ENCODE results near the gene GIMAP5.
"Not testable (repeated sequence)": the region's sequence is repeated elsewhere in the genome, so short reads cannot be mapped to it uniquely, and the experiment has no call there.

Gene GIMAP5

GRCh38 chr7:150745086-150745485 lies 7.9 kb downstream of the GIMAP5 start:
- peaks cover 5% of the 10 kb centered on the region in 2 donors for H3K9me3 Mint-ChIP-seq
- peak in 1 of 2 donors; percentile 16 for DNase-seq
- no peaks in the 10 kb centered on the region for H3K27me3 Mint-ChIP-seq
- H3K27ac Mint-ChIP-seq = peak overlapping the region in 1 of 2 donors; percentile 83
- peaks cover 99% of the 10 kb centered on the region for H3K4me1 Mint-ChIP-seq
- no peak for ATAC-seq
- peak overlapping the region; percentile 94 to 98 for H3K4me3 Mint-ChIP-seq

DNA sequence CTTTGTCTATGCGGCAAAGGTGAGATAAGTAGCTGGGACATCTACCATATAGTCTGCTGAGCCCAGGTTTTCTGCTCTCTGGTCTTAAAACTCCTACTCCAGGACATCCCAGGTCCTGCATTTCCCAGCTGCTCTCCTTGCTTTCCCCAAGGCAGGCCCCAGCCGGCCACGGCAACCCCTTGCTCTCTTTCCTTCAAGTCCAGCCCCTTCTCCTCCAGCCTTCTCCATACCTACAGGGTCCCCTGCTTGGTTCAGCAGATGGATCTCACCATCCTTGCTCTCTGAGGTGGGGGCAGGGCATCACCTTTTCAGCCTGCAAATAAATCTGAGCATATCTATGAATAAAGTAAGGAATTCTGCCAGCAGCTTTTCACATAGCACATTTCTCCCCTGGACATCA lies 8.7 kb downstream of the GIMAP5 start:
- no peak overlapping the region for H3K27ac Mint-ChIP-seq
- DNase-seq = no peak
- H3K27me3 Mint-ChIP-seq = no peaks in the 10 kb centered on the region
- peak overlapping the region; percentile 23 to 98 for H3K4me3 Mint-ChIP-seq
- H3K4me1 Mint-ChIP-seq = peaks cover 99% of the 10 kb centered on the region
- H3K9me3 Mint-ChIP-seq = no peaks in the 10 kb centered on the region
- no peak for ATAC-seq

GRCh38 chr7:150746921-150747320 lies 9.7 kb downstream of the GIMAP5 start:
- no peak for ATAC-seq
- Mint-ChIP-seq H3K9me3 (no peaks in the 10 kb centered on the region), H3K4me1 (peaks cover 92% of the 10 kb centered on the region), H3K27ac (peak overlapping the region in 1 of 2 donors; percentile 83), H3K27me3 (no peaks in the 10 kb centered on the region), H3K4me3 (peak overlapping the region; percentile 25 to 52)
- peak in 1 of 2 donors; percentile 11 for DNase-seq

GRCh38 chr7:150748376-150748775 lies 11.2 kb downstream of the GIMAP5 start:
- H3K4me3 Mint-ChIP-seq = peak overlapping the region; percentile 10 to 32
- H3K9me3 Mint-ChIP-seq = no peaks in the 10 kb centered on the region
- peak overlapping the region in 1 of 2 donors; percentile 28 for H3K27ac Mint-ChIP-seq
- DNase-seq (no peak), ATAC-seq (peak; percentile 53)
- no peaks in the 10 kb centered on the region for H3K27me3 Mint-ChIP-seq
- H3K4me1 Mint-ChIP-seq = peaks cover 92% of the 10 kb centered on the region

DNA sequence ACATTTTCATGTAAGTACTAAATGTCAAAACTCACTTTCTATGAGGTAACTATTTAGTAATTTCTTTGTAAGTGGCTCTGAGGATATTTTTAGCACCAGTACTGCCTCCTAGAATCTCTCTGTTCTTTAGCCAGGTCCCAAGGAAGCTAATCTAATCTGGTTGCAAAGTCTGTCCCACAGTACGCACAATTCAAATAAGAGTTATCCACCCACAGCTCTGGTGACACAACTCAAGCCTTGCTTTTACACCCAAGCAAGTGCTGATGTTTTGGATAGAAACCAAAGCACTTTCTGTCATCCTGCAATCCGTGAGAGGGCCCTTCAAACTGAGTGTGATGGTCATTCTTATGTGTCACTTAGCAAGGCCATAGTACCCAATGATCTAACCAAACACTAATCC lies 14.5 kb downstream of the GIMAP5 start:
- Mint-ChIP-seq H3K4me1 (peaks cover 86% of the 10 kb centered on the region), H3K27ac (peak overlapping the region in 1 of 2 donors; percentile 27), H3K4me3 (peak overlapping the region in 1 of 2 donors; percentile 20), H3K27me3 (no peaks in the 10 kb centered on the region), H3K9me3 (no peaks in the 10 kb centered on the region)
- peak in 1 of 2 donors; percentile 29 for DNase-seq
- no peak for ATAC-seq

- no peaks in the 10 kb centered on the region for H3K9me3 Mint-ChIP-seq
- peaks cover 78% of the 10 kb centered on the region for H3K4me1 Mint-ChIP-seq
- ATAC-seq (no peak), DNase-seq (no peak)
- peak overlapping the region; percentile 86 to 97 for H3K27ac Mint-ChIP-seq
- peak overlapping the region; percentile 43 to 55 for H3K4me3 Mint-ChIP-seq
- no peaks in the 10 kb centered on the region for H3K27me3 Mint-ChIP-seq
These were observed 16.0 kb downstream of the GIMAP5 start for GRCh38 chr7:150753239-150753638.

- peak overlapping the region; percentile 86 to 97 for H3K27ac Mint-ChIP-seq
- DNase-seq = peak in 1 of 2 donors; percentile 61
- ATAC-seq = peak; percentile 81
- no peaks in the 10 kb centered on the region for H3K9me3 Mint-ChIP-seq
- H3K27me3 Mint-ChIP-seq = no peaks in the 10 kb centered on the region
- H3K4me3 Mint-ChIP-seq = peak overlapping the region in 1 of 2 donors; percentile 72
- peaks cover 70% of the 10 kb centered on the region for H3K4me1 Mint-ChIP-seq
These were observed 16.8 kb downstream of the GIMAP5 start for GRCh38 chr7:150753826-150754603.

DNA sequence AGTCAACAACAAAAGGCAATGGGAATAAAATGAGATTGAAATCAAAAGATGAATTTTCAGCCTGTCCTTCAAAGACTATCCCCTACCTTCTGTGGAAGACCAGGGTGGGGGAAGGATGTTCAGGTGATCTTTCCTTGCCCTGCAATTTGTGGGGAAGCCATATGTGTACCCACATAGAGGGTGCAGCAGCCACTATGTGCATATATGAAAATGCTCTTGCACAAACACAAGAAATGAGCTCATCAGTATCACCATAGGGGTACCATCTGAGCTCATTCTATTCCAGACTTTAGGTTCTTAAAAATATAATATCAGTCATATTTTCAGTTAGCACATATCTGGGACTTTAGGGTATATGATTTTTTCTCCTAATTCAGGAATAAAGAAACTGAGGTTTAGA lies 17.7 kb downstream of the GIMAP5 start:
- H3K27me3 Mint-ChIP-seq = no peaks in the 10 kb centered on the region
- DNase-seq (peak in 1 of 2 donors; percentile 46), ATAC-seq (peak; percentile 66)
- peaks cover 61% of the 10 kb centered on the region for H3K4me1 Mint-ChIP-seq
- H3K9me3 Mint-ChIP-seq = no peaks in the 10 kb centered on the region
- H3K27ac Mint-ChIP-seq = peak overlapping the region; percentile 96 to 98
- H3K4me3 Mint-ChIP-seq = peak overlapping the region; percentile 80

DNA sequence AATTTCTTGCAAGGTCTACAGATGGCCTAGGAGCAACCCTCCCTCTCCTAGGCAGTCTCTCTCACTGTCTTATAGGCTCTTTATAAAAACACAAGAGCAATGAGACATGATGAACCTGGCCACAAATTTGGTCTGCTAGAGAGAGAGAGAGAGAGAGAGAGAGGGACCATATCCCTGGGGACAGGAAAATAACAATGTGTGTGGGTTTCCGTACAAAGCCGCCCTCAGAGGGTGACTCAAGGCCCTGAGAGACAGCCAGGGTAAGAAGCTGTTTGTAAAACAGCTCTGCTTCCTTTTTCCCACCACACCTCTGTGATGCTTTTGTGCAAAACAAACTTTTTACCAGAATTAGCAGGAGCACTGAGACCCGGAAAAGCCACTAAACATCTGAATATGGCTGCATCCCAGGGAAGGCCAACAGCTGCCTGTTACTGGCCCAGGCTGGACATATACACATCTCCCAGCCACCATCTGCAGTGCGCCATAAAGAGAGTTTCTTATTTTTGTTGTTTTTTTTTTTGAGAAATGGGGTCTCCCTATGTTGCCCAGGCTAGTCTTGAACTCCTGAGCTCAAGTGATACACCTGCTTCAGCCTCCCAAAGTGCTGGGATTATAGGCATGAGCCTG lies 18.4 kb downstream of the GIMAP5 start:
- H3K27ac Mint-ChIP-seq = peak overlapping the region; percentile 96 to 98
- no peaks in the 10 kb centered on the region for H3K9me3 Mint-ChIP-seq
- ATAC-seq = peak; percentile 86
- H3K4me3 Mint-ChIP-seq = peak overlapping the region; percentile 80
- H3K27me3 Mint-ChIP-seq = no peaks in the 10 kb centered on the region
- peak; percentile 66 to 82 for DNase-seq
- H3K4me1 Mint-ChIP-seq = peaks cover 54% of the 10 kb centered on the region

- ATAC-seq = peak; percentile 0
- Mint-ChIP-seq H3K27ac (peak overlapping the region; percentile 96 to 98), H3K9me3 (no peaks in the 10 kb centered on the region), H3K27me3 (no peaks in the 10 kb centered on the region), H3K4me3 (peak overlapping the region; percentile 80), H3K4me1 (peaks cover 51% of the 10 kb centered on the region)
- peak in 1 of 2 donors; percentile 19 for DNase-seq
These were observed 18.9 kb downstream of the GIMAP5 start for GRCh38 chr7:150756166-150756565.

DNA sequence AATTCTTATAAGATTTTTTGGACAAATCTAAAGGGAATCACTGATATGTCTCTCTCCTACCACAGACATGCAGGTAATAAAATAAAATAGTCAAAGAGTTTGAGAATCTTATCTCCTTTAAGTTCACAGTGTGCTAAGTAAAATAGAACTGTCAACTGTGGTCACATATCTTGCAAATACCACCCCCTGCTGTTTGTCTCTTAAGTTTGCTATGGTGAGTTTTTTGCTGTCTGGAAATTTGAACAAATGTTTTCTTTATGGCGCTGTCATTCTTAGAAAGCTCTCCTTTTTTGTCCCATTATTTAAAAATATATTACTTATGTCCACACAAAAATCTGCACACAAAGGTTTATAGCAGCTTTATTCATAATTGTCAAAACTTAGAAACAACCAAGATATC lies 19.6 kb downstream of the GIMAP5 start:
- Mint-ChIP-seq H3K9me3 (peaks cover 0 to 4% of the 10 kb centered on the region in 2 donors), H3K4me3 (peak overlapping the region; percentile 80), H3K27me3 (no peaks in the 10 kb centered on the region), H3K4me1 (peaks cover 49% of the 10 kb centered on the region), H3K27ac (peak overlapping the region; percentile 96 to 98)
- DNase-seq = no peak
- no peak for ATAC-seq

DNA sequence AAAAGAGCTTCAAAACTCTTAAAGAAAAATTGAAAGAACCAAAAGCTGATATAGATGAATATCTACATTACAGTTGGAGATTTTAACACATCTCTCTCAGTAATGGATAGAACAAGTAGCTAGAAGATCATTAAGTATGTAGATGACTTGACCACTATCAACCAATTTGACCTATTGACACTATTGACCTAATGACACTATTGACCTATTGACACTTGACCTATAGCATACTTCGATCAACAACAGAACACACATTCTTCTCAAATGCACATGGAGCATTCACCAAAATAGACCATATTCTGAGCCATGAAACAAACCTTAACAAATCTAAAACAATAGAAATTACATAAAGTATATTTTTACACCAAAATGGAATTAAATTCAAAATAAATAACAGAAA lies 22.3 kb downstream of the GIMAP5 start:
- Mint-ChIP-seq H3K27me3 (no peaks in the 10 kb centered on the region), H3K9me3 (peaks cover 0 to 5% of the 10 kb centered on the region in 2 donors), H3K27ac (no peak overlapping the region), H3K4me3 (no peak overlapping the region), H3K4me1 (peaks cover 26% of the 10 kb centered on the region)
- ATAC-seq (no peak), DNase-seq (no peak)

GRCh38 chr7:150766334-150766709 lies 29.1 kb downstream of the GIMAP5 start:
- H3K4me3 Mint-ChIP-seq = no peak overlapping the region
- no peak for DNase-seq

GRCh38 chr7:150769768-150770167 lies 32.5 kb downstream of the GIMAP5 start:
- H3K27me3 Mint-ChIP-seq = no peaks in the 10 kb centered on the region
- peaks cover 12 to 20% of the 10 kb centered on the region in 2 donors for H3K9me3 Mint-ChIP-seq
- H3K4me3 Mint-ChIP-seq = no peak overlapping the region
- no peak overlapping the region for H3K27ac Mint-ChIP-seq
- DNase-seq (no peak), ATAC-seq (no peak)
- H3K4me1 Mint-ChIP-seq = peaks cover 2% of the 10 kb centered on the region

More at GRCh38 chr7:150766334-150766709, 29.1 kb downstream of the GIMAP5 start:
- Mint-ChIP-seq H3K27ac (no peak overlapping the region), H3K9me3 (peaks cover 0 to 5% of the 10 kb centered on the region in 2 donors), H3K27me3 (no peaks in the 10 kb centered on the region), H3K4me1 (peaks cover 4% of the 10 kb centered on the region)
- no peak for ATAC-seq

- H3K4me3 Mint-ChIP-seq, ATAC-seq, H3K27ac Mint-ChIP-seq, H3K27me3 Mint-ChIP-seq, DNase-seq, H3K4me1 Mint-ChIP-seq: not testable (repeated sequence)
- H3K9me3 Mint-ChIP-seq = peaks cover 12 to 20% of the 10 kb centered on the region in 2 donors
These were observed 36.9 kb downstream of the GIMAP5 start for GRCh38 chr7:150774131-150774530.

Measured in stimulated activated naive CD8-positive, alpha-beta T cell treated with anti-CD3 and anti-CD28 coated beads, Interleukin-15, amount 100 ng/mL, for 72 hours (primary cell).